Muscle layer of duodenum (tissue), 2 donors: ENCODE measurements around the gene RBM4B.
A peak's percentile ranks its signal among the peaks of the same experiment; 100 is the strongest.

Source experiments
- H3K27ac ChIP-seq: one replicate; pipeline ENCODE4 v1.7.0; 2013; ENCODE audit warnings: mild to moderate bottlenecking, low read length
- H3K27me3 ChIP-seq: one replicate; pipeline ENCODE4 v1.7.0; 2013; ENCODE audit warnings: low read depth, mild to moderate bottlenecking, control low read depth, low read length
- H3K36me3 ChIP-seq, 2 donors: one replicate each; pipeline ENCODE4 v1.7.0; 2013; ENCODE audit warnings: low read length in 2 of 2, control low read depth in 1 of 2, mild to moderate bottlenecking in 1 of 2; ENCODE audit not compliant: insufficient read depth in 2 of 2, control insufficient read depth in 1 of 2
- H3K4me1 ChIP-seq, 2 donors: one replicate each; pipeline ENCODE4 v1.7.0; 2013; ENCODE audit warnings: low read length in 2 of 2, mild to moderate bottlenecking in 2 of 2, control low read depth in 1 of 2, moderate library complexity in 1 of 2; ENCODE audit not compliant: insufficient read depth in 2 of 2, control insufficient read depth in 1 of 2
- H3K4me3 ChIP-seq, 2 donors: one replicate each; pipeline ENCODE4 v1.7.0; 2013; ENCODE audit warnings: low read length in 2 of 2, low read depth in 1 of 2, mild to moderate bottlenecking in 1 of 2
- H3K9me3 ChIP-seq, 2 donors: one replicate each; pipeline ENCODE4 v1.7.0; 2013; ENCODE audit warnings: low read length in 2 of 2, control low read depth in 1 of 2, mild to moderate bottlenecking in 1 of 2; ENCODE audit not compliant: control insufficient read depth in 1 of 2
- donor health status: healthy.

The RBM4B gene

GRCh38 chr11:66632952-66633351, 44.7 kb downstream of the RBM4B start:
- H3K36me3 ChIP-seq, result peaks cover 2 to 15% of the 10 kb centered on the region in 2 donors
- H3K27me3 ChIP-seq, result no peaks in the 10 kb centered on the region
- no peak overlapping the region for H3K4me3 ChIP-seq
- H3K4me1 ChIP-seq, result peaks cover 0 to 14% of the 10 kb centered on the region in 2 donors
- H3K9me3 ChIP-seq, result no peaks in the 10 kb centered on the region
- H3K27ac ChIP-seq, result no peak overlapping the region

GRCh38 chr11:66631883-66632282, 45.8 kb downstream of the RBM4B start:
- Histone ChIP-seq H3K36me3 (peaks cover 11 to 26% of the 10 kb centered on the region in 2 donors), H3K4me1 (peaks cover 0 to 4% of the 10 kb centered on the region in 2 donors), H3K4me3 (no peak overlapping the region), H3K9me3 (no peaks in the 10 kb centered on the region), H3K27ac (no peak overlapping the region), H3K27me3 (no peaks in the 10 kb centered on the region)

- Histone ChIP-seq H3K36me3 (peaks cover 36 to 49% of the 10 kb centered on the region in 2 donors), H3K9me3 (no peaks in the 10 kb centered on the region), H3K27ac (no peak overlapping the region), H3K4me3 (no peak overlapping the region), H3K4me1 (peaks cover 0 to 22% of the 10 kb centered on the region in 2 donors), H3K27me3 (no peaks in the 10 kb centered on the region)
Observed at GRCh38 chr11:66629356-66629755, 48.3 kb downstream of the RBM4B start.

GRCh38 chr11:66628061-66628603, 49.6 kb downstream of the RBM4B start:
- Histone ChIP-seq H3K36me3 (peaks cover 39 to 50% of the 10 kb centered on the region in 2 donors), H3K9me3 (no peaks in the 10 kb centered on the region)

GRCh38 chr11:66626926-66627325, 50.8 kb downstream of the RBM4B start:
- no peak overlapping the region for H3K4me3 ChIP-seq
- H3K36me3 ChIP-seq, result peaks cover 39 to 50% of the 10 kb centered on the region in 2 donors
- no peaks in the 10 kb centered on the region for H3K27me3 ChIP-seq
- no peak overlapping the region for H3K27ac ChIP-seq
- no peaks in the 10 kb centered on the region for H3K9me3 ChIP-seq
- peaks cover 6 to 43% of the 10 kb centered on the region in 2 donors for H3K4me1 ChIP-seq

More at GRCh38 chr11:66628061-66628603, 49.6 kb downstream of the RBM4B start:
- Histone ChIP-seq H3K27me3 (no peaks in the 10 kb centered on the region), H3K4me1 (peaks cover 0 to 34% of the 10 kb centered on the region in 2 donors), H3K4me3 (no peak overlapping the region), H3K27ac (no peak overlapping the region)

- Histone ChIP-seq H3K4me3 (no peak overlapping the region), H3K9me3 (no peaks in the 10 kb centered on the region), H3K4me1 (peaks cover 6 to 45% of the 10 kb centered on the region in 2 donors), H3K27ac (no peak overlapping the region), H3K36me3 (peaks cover 39 to 50% of the 10 kb centered on the region in 2 donors), H3K27me3 (no peaks in the 10 kb centered on the region)
Observed at GRCh38 chr11:66626382-66626781, 51.3 kb downstream of the RBM4B start.

- Histone ChIP-seq H3K4me1 (peaks cover 6 to 51% of the 10 kb centered on the region in 2 donors), H3K9me3 (no peaks in the 10 kb centered on the region), H3K27ac (no peak overlapping the region), H3K36me3 (peaks cover 39 to 50% of the 10 kb centered on the region in 2 donors), H3K4me3 (no peak overlapping the region), H3K27me3 (no peaks in the 10 kb centered on the region)
Observed at GRCh38 chr11:66625752-66626149, 51.9 kb downstream of the RBM4B start.

GRCh38 chr11:66625041-66625751, 52.5 kb downstream of the RBM4B start:
- Histone ChIP-seq H3K36me3 (peaks cover 39 to 50% of the 10 kb centered on the region in 2 donors), H3K27me3 (no peaks in the 10 kb centered on the region), H3K9me3 (no peaks in the 10 kb centered on the region), H3K27ac (no peak overlapping the region), H3K4me3 (no peak overlapping the region), H3K4me1 (peaks cover 6 to 51% of the 10 kb centered on the region in 2 donors)

GRCh38 chr11:66624450-66624849, 53.2 kb downstream of the RBM4B start:
- peaks cover 39 to 49% of the 10 kb centered on the region in 2 donors for H3K36me3 ChIP-seq
- H3K4me3 ChIP-seq, result no peak overlapping the region
- H3K27me3 ChIP-seq, result no peaks in the 10 kb centered on the region
- H3K27ac ChIP-seq, result peak overlapping the region; percentile 81
- no peaks in the 10 kb centered on the region for H3K9me3 ChIP-seq
- peaks cover 6 to 57% of the 10 kb centered on the region in 2 donors for H3K4me1 ChIP-seq

GRCh38 chr11:66619080-66619554, 58.6 kb downstream of the RBM4B start:
- Histone ChIP-seq H3K27me3 (no peaks in the 10 kb centered on the region), H3K9me3 (no peaks in the 10 kb centered on the region), H3K4me1 (peaks cover 16 to 57% of the 10 kb centered on the region in 2 donors), H3K4me3 (peak overlapping the region; percentile 86 to 91), H3K36me3 (peaks cover under 1 to 4% of the 10 kb centered on the region in 2 donors), H3K27ac (peak overlapping the region; percentile 84)

- Histone ChIP-seq H3K4me1 (peaks cover 10 to 38% of the 10 kb centered on the region in 2 donors), H3K36me3 (peaks cover 0 to 4% of the 10 kb centered on the region in 2 donors), H3K4me3 (peak overlapping the region; percentile 86 to 91), H3K9me3 (no peaks in the 10 kb centered on the region), H3K27me3 (no peaks in the 10 kb centered on the region), H3K27ac (peak overlapping the region; percentile 84)
Observed at GRCh38 chr11:66617155-66617834, 60.4 kb downstream of the RBM4B start.
